IMR-90 (cell line): ENCODE measurements around the gene GPR27.

Experiments used
- BHLHE40 ChIP-seq: fragments of 150-350 bp; IDR thresholded peaks from 2 replicates; pipeline ENCODE4 v1.6.1; 2016; ENCODE audit warnings: mild to moderate bottlenecking, low read depth, low read length
- CEBPB ChIP-seq: IDR thresholded peaks from 2 replicates; pipeline ENCODE4 v1.6.1; 2012; ENCODE audit warnings: low read depth, low read length, improper control_type of control experiment
- CTCF ChIP-seq: conservative IDR thresholded peaks from 2 replicates; pipeline ENCODE4 v1.5.1; 2012; ENCODE audit warnings: mild to moderate bottlenecking, low read depth, low read length, improper control_type of control experiment
- FOS ChIP-seq: fragments of 150-350 bp; IDR thresholded peaks from 2 replicates; pipeline ENCODE4 v1.6.1; 2016; ENCODE audit warnings: low read depth, low read length
- NFE2L2 ChIP-seq: fragments of 150-350 bp; IDR thresholded peaks from 2 replicates; pipeline ENCODE4 v1.6.1; 2016; ENCODE audit warnings: low read depth, mild to moderate bottlenecking, low read length
- POLR2A ChIP-seq: IDR thresholded peaks from 2 replicates; pipeline ENCODE4 v1.6.1; 2012; ENCODE audit warnings: mild to moderate bottlenecking, low read depth, low read length
- RFX5 ChIP-seq: IDR thresholded peaks from 2 replicates; pipeline ENCODE4 v1.8.0; 2012; ENCODE audit warnings: low read depth, mild to moderate bottlenecking, low read length, moderate library complexity
- USF2 ChIP-seq: fragments of 150-350 bp; IDR thresholded peaks from 2 replicates; pipeline ENCODE4 v1.6.1; 2017; ENCODE audit warnings: mild to moderate bottlenecking, antibody characterized with exemption, low read length, low read depth
- TF ChIP-seq, protein P1 (sequence below): fragments of 150-350 bp; IDR thresholded peaks from 2 replicates; pipeline ENCODE4 v1.6.1; 2016; ENCODE audit warnings: low read depth, mild to moderate bottlenecking, low read length, moderate library complexity, borderline replicate concordance

- TF ChIP-seq CTCF (no peak), RFX5 (no peak), POLR2A (no peak), CEBPB (no peak), USF2 (no peak), BHLHE40 (no peak), NFE2L2 (no peak), FOS (no peak)
- TF ChIP-seq, protein P1, sequence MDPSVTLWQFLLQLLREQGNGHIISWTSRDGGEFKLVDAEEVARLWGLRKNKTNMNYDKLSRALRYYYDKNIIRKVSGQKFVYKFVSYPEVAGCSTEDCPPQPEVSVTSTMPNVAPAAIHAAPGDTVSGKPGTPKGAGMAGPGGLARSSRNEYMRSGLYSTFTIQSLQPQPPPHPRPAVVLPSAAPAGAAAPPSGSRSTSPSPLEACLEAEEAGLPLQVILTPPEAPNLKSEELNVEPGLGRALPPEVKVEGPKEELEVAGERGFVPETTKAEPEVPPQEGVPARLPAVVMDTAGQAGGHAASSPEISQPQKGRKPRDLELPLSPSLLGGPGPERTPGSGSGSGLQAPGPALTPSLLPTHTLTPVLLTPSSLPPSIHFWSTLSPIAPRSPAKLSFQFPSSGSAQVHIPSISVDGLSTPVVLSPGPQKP: no peak
Measured at GRCh38 chr3:71705681-71706080, 48.0 kb upstream of the GPR27 start.
